Glutamatergic neuron (in vitro differentiated cells): Measurements from ENCODE around the gene VCAN. TPM values are rescaled to one million over a fixed set of nuclear protein-coding genes. Genes with fewer than 3 reads are reported as not detected.

Experiments used
- DNase-seq: peaks from one replicate; pipeline ENCODE4 v3.0.0; 2022
- H3K27ac Mint-ChIP-seq: one replicate; pipeline ENCODE4 v1.8.0; 2020; ENCODE audit warnings: mild to moderate bottlenecking, mixed read lengths, inconsistent platforms; ENCODE audit not compliant: unreplicated experiment
- H3K27me3 Mint-ChIP-seq: one replicate; pipeline ENCODE4 v1.8.0; 2020; ENCODE audit warnings: mild to moderate bottlenecking, moderate library complexity, mixed read lengths, inconsistent platforms; ENCODE audit not compliant: unreplicated experiment
- H3K36me3 Mint-ChIP-seq: one replicate; pipeline ENCODE4 v1.8.0; 2020; ENCODE audit warnings: mild to moderate bottlenecking, mixed read lengths, inconsistent platforms; ENCODE audit not compliant: unreplicated experiment
- H3K4me1 Mint-ChIP-seq: one replicate; pipeline ENCODE4 v1.8.0; 2020; ENCODE audit warnings: mild to moderate bottlenecking, low read depth, mixed read lengths, inconsistent platforms; ENCODE audit not compliant: unreplicated experiment
- H3K4me3 Mint-ChIP-seq: one replicate; pipeline ENCODE4 v1.8.0; 2020; ENCODE audit warnings: mild to moderate bottlenecking, mixed read lengths, inconsistent platforms; ENCODE audit not compliant: unreplicated experiment
- H3K9me3 Mint-ChIP-seq: one replicate; pipeline ENCODE4 v1.8.0; 2020; ENCODE audit warnings: mild to moderate bottlenecking, moderate library complexity, mixed read lengths, inconsistent platforms; ENCODE audit not compliant: unreplicated experiment
- total RNA-seq: library from RNA; stranded (reverse); fragmentation: NEBNext Ultra II Directional; extraction: Animal tissue kit (Norgen Biotek cat#: 25700); gene quantifications from one replicate; pipeline ENCODE4 v1.2.1, GENCODE V29; 2021; ENCODE audit not compliant: unreplicated experiment
- TF ChIP-seq, protein P1 (sequence below): fragments of 200-600 bp; sonication (generic); IDR thresholded peaks from one replicate; pipeline ENCODE4 v1.5.0; 2021; ENCODE audit not compliant: partially characterized antibody, unreplicated experiment

Gene VCAN
- total RNA-seq, 1 donor from 2014 or later: 152 TPM

DNA sequence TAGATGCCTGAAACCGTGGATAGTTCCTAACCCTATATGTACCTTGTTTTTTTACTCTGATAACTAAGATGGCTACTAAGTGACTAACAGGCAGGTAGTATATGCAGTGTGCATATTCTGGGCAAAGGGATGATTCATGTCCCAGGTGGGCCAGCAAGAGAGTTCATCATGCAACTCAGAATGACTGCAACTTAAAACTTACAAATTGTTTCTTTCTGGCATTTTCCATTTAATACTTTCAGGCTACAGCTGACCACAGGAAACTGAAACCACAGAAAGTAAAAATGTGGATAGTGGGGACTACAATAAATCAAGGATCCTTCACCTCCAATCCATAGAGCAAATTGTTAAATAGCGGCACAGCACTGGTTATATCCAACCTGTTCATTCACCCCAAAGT is 30.7 kb upstream of the VCAN start:
- Mint-ChIP-seq H3K36me3 (peaks cover 5% of the 10 kb centered on the region), H3K27me3 (no peaks in the 10 kb centered on the region), H3K27ac (no peak overlapping the region), H3K4me1 (no peaks in the 10 kb centered on the region), H3K4me3 (no peak overlapping the region), H3K9me3 (peaks cover 4% of the 10 kb centered on the region)
- TF ChIP-seq, protein P1, sequence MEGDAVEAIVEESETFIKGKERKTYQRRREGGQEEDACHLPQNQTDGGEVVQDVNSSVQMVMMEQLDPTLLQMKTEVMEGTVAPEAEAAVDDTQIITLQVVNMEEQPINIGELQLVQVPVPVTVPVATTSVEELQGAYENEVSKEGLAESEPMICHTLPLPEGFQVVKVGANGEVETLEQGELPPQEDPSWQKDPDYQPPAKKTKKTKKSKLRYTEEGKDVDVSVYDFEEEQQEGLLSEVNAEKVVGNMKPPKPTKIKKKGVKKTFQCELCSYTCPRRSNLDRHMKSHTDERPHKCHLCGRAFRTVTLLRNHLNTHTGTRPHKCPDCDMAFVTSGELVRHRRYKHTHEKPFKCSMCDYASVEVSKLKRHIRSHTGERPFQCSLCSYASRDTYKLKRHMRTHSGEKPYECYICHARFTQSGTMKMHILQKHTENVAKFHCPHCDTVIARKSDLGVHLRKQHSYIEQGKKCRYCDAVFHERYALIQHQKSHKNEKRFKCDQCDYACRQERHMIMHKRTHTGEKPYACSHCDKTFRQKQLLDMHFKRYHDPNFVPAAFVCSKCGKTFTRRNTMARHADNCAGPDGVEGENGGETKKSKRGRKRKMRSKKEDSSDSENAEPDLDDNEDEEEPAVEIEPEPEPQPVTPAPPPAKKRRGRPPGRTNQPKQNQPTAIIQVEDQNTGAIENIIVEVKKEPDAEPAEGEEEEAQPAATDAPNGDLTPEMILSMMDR: no peak
- DNase-seq: no peak

DNA sequence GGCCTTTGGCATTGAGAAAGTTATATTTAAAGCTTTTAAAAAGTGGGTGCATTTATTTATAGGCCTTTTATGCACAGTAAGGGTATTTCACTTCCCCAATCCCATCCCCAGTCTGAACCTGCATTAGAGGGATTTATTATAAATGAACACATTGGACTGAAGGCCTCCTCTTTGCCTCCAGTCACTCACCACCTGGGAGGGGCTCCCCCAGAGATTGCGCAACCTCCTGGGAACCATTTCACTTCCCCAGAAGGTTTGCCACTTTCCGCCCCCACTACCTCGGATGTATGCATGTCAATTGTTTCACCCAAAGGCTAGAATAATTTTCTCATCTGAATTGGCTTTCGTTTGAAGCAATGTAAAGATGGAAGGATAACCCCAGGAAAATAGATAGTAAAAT is 29.8 kb upstream of the VCAN start:
- TF ChIP-seq, protein P1: no peak
- no peak overlapping the region for H3K27ac Mint-ChIP-seq
- DNase-seq: no peak

DNA sequence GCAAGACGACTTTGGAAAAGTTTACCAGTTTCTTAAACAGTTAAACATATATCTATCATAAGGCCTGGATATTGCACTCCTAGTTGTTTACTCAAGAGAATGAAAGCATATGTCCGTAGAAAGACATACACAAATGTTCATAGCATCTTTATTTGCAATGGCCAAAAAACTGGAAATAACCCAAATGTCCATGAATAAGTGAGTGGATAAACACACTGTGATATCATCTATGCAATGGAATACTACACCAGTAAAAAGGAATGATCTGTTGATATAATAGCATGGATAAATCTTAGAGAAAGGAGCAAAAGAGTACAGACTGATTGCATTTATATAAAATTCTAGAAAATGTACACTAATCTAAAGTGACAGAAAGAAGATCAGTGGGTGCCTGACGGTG is 28.0 kb upstream of the VCAN start:
- H3K27me3 Mint-ChIP-seq: no peaks in the 10 kb centered on the region
- no peaks in the 10 kb centered on the region for H3K9me3 Mint-ChIP-seq
- H3K4me3 Mint-ChIP-seq: no peak overlapping the region
- TF ChIP-seq, protein P1: no peak
- H3K27ac Mint-ChIP-seq: no peak overlapping the region
- peaks cover 5% of the 10 kb centered on the region for H3K36me3 Mint-ChIP-seq
- no peaks in the 10 kb centered on the region for H3K4me1 Mint-ChIP-seq
- no peak for DNase-seq

More for the DNA sequence above, 29.8 kb upstream of the VCAN start:
- no peak overlapping the region for H3K4me3 Mint-ChIP-seq
- peaks cover 5% of the 10 kb centered on the region for H3K36me3 Mint-ChIP-seq
- peaks cover 4% of the 10 kb centered on the region for H3K9me3 Mint-ChIP-seq
- no peaks in the 10 kb centered on the region for H3K4me1 Mint-ChIP-seq
- no peaks in the 10 kb centered on the region for H3K27me3 Mint-ChIP-seq

DNA sequence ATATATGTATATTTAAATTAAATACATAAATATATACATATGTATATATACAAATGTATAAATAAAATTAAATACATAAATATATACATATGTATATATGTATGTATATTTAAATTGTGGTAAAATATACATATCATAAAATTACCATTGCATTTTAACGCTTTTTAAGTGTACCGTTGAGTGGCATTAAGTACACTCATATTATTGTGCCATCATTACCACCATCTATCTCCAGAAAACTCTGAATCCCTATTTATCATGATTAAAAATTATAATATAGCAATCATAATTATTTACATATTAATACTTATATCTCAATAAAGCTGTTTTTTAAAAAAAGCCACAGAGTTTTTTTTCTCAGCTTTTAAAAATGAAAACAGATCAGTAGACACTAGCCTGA is 27.1 kb upstream of the VCAN start:
- no peak overlapping the region for H3K27ac Mint-ChIP-seq
- no peaks in the 10 kb centered on the region for H3K4me1 Mint-ChIP-seq
- H3K36me3 Mint-ChIP-seq: no peaks in the 10 kb centered on the region
- DNase-seq: no peak
- TF ChIP-seq, protein P1: no peak
- H3K9me3 Mint-ChIP-seq: no peaks in the 10 kb centered on the region
- H3K4me3 Mint-ChIP-seq: no peak overlapping the region
- no peaks in the 10 kb centered on the region for H3K27me3 Mint-ChIP-seq

DNA sequence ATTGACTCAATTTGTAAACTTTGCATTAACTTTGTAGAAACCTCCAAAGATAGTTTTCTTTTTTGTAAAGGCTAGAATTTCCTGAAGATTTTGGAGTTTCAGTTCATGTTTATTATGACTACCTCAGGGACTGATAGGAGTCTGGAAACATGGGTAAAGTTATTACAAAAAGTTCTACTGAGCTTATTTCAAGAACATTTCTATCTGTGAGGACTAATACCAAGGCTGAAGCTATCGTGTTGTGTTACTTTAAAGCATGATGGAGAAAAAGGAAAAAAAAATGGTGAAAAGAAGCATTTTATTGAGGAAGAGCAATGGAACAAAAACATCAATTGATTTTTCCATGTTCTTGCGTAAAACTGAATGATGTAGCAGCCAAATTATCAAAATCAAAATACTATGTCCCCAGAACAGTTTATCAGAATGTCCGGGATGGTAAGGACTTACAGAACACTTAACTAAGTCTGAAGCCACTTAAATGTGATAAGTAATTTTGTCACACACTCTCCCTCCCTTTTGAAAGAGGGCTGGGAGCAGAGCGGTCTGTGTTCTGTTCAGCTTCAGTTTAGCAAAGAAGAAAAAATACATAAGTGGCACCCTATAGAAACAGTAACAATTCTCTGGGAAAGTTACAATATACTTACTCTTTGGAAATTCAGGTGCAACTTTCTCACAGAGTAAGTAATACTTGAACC is 25.1 kb upstream of the VCAN start:
- DNase-seq: no peak
- TF ChIP-seq, protein P1: no peak
- Mint-ChIP-seq H3K27ac (no peak overlapping the region), H3K27me3 (no peaks in the 10 kb centered on the region), H3K9me3 (no peaks in the 10 kb centered on the region), H3K36me3 (no peaks in the 10 kb centered on the region), H3K4me1 (no peaks in the 10 kb centered on the region), H3K4me3 (no peak overlapping the region)
